K562 (cell line): ENCODE results near the gene KIF9. TPM values are rescaled to one million over a fixed set of nuclear protein-coding genes. Genes with fewer than 3 reads are reported as not detected.

Experiments
- ATAC-seq: fragments of 200-7000 bp; cut with Tn5 transposase; 3 replicates; pipeline ENCODE4 v1.9.1; 2020; ENCODE audit warnings: moderate library complexity
- BruUV-seq: library from RNA; stranded (reverse); fragments of 400-500 nt; replicated peaks from 2 replicates; lab custom pipeline; 2021; lab: Mats Ljungman, UMichigan
- CTCF ChIA-PET: fragments of 300-600 bp; formaldehyde crosslinking; extraction: SDS; loops from one replicate; lab custom pipeline; 2021; ENCODE audit warnings: low intra/inter-chr PET ratio; lab: Yijun Ruan, JAX
- POLR2A ChIA-PET: fragments of 300-600, 350-650 bp; sonication (Branson Sonifier 250); formaldehyde crosslinking; extraction: SDS; loops from one replicate; lab custom pipeline; 2021; ENCODE audit warnings: antibody characterized with exemption, inconsistent platforms; lab: Yijun Ruan, JAX
- DNase-seq, 4 experiments: peaks; one replicate each; pipeline versions ENCODE4 v3.0.0 to v3.0.0-alpha.2; 2011 to 2018; ENCODE audit warnings: low spot score in 3 of 4, mixed read lengths in 3 of 4; ENCODE audit errors: extremely low read depth in 1 of 4
- FAIRE-seq: peaks from 2 replicates; lab custom pipeline; 2011; peaks lifted over from hg19 to GRCh38; lab: Jason Lieb, UNC
- H2AFZ ChIP-seq: 2 replicates; pipeline ENCODE4 v1.6.0; 2011; ENCODE audit warnings: low read depth, low read length, control low read depth, inconsistent platforms
- H3K27ac ChIP-seq: fragments of 200-600 bp; 3 replicates; pipeline ENCODE4 v1.8.0; 2011; ENCODE audit warnings: low read depth, mild to moderate bottlenecking, control low read depth, inconsistent platforms, low read length, moderate library complexity, mixed read lengths; ENCODE audit errors: extremely low read depth
- H3K27me3 ChIP-seq, 2 experiments: fragments of 300-600 bp in 1 of 2; 2 replicates in 1 of 2; 3 replicates in 1 of 2; pipeline versions ENCODE4 v1.6.0 to v1.8.0; 2011; ENCODE audit warnings: inconsistent platforms in 2 of 2, low read length in 2 of 2, mild to moderate bottlenecking in 1 of 2, mixed read lengths in 1 of 2, moderate library complexity in 1 of 2; ENCODE audit not compliant: control insufficient read depth in 2 of 2, insufficient read depth in 2 of 2
- H3K36me3 ChIP-seq: fragments of 300-600 bp; 3 replicates; pipeline ENCODE4 v1.8.0; 2011; ENCODE audit warnings: mild to moderate bottlenecking, low read length, inconsistent platforms; ENCODE audit not compliant: control insufficient read depth, insufficient read depth
- H3K4me1 ChIP-seq, 2 experiments: fragments of 200-600 bp in 1 of 2; replicated peaks in 1 of 2; 2 replicates in 1 of 2; 3 replicates in 1 of 2; pipeline versions ENCODE4 v1.5.1 to v1.8.0; 2011; ENCODE audit warnings: inconsistent platforms in 2 of 2, low read length in 2 of 2, mild to moderate bottlenecking in 1 of 2, mixed read lengths in 1 of 2, moderate library complexity in 1 of 2; ENCODE audit not compliant: control insufficient read depth in 2 of 2, insufficient read depth in 2 of 2
- H3K4me2 ChIP-seq: 2 replicates; pipeline ENCODE4 v1.6.1; 2011; ENCODE audit warnings: low read length, control low read depth, inconsistent platforms, mixed read lengths; ENCODE audit not compliant: insufficient read depth
- H3K4me3 ChIP-seq: fragments of 200-600 bp; sonication (generic), shearing (Covaris generic); 2 replicates; pipeline ENCODE4 v1.5.1; 2016; ENCODE audit warnings: control low read depth, inconsistent platforms
- H3K79me2 ChIP-seq: fragments of 200-600 bp; 3 replicates; pipeline ENCODE4 v1.8.0; 2011; ENCODE audit warnings: low read length, inconsistent platforms; ENCODE audit not compliant: control insufficient read depth, insufficient read depth
- H3K9ac ChIP-seq, 2 experiments: 2 replicates each; pipeline versions ENCODE4 v1.6.0 to v1.6.1; 2011; ENCODE audit warnings: low read depth in 2 of 2, low read length in 2 of 2, control low read depth in 1 of 2, inconsistent platforms in 1 of 2, mild to moderate bottlenecking in 1 of 2, mixed read lengths in 1 of 2; ENCODE audit not compliant: insufficient read depth in 1 of 2
- H3K9me1 ChIP-seq: one replicate; pipeline ENCODE4 v1.6.0; 2011; ENCODE audit warnings: inconsistent platforms, mild to moderate bottlenecking, low read length, moderate library complexity; ENCODE audit not compliant: control insufficient read depth, insufficient read depth
- H3K9me3 ChIP-seq: replicated peaks from 2 replicates; pipeline ENCODE4 v1.5.1; 2011; ENCODE audit warnings: low read depth, low read length, inconsistent platforms; ENCODE audit not compliant: control insufficient read depth, insufficient read depth
- H4K20me1 ChIP-seq: replicated peaks from 2 replicates; pipeline ENCODE4 v1.6.1; 2011; ENCODE audit warnings: low read length, inconsistent platforms, mixed read lengths; ENCODE audit not compliant: control insufficient read depth, insufficient read depth
- BACH1 ChIP-seq: fragments of 200-800 bp; sonication (Bioruptor generic); IDR thresholded peaks from 2 replicates; pipeline ENCODE4 v1.6.1; 2016; ENCODE audit warnings: missing genetic modification characterization, missing compliant biosample characterization
- CBX3 ChIP-seq, 2 experiments: IDR thresholded peaks; 1 replicate in 1 of 2; 2 replicates in 1 of 2; pipeline ENCODE4 v1.6.1; 2012; ENCODE audit warnings: inconsistent platforms in 2 of 2, low read length in 2 of 2, borderline replicate concordance in 1 of 2, control low read depth in 1 of 2
- DPF2 ChIP-seq: fragments of 450-650 bp; IDR thresholded peaks from 2 replicates; pipeline ENCODE4 v1.6.1; 2016
- GABPA ChIP-seq: fragments of 200-800 bp; sonication (Bioruptor generic); conservative IDR thresholded peaks from 2 replicates; pipeline ENCODE4 v1.6.1; 2016; ENCODE audit warnings: low read depth, missing genetic modification characterization, missing compliant biosample characterization
- HDAC1 ChIP-seq, 2 experiments: fragments of 450-650 bp; IDR thresholded peaks; 2 replicates each; pipeline ENCODE4 v1.6.1; 2016 to 2017; ENCODE audit warnings: inconsistent platforms in 1 of 2, mild to moderate bottlenecking in 1 of 2, moderate library complexity in 1 of 2
- LARP7 ChIP-seq: fragments of 450-650 bp; IDR thresholded peaks from 2 replicates; pipeline ENCODE4 v1.6.1; 2016
- MYNN ChIP-seq, 2 experiments: sonication (generic); formaldehyde crosslinking in 1 of 2; IDR thresholded peaks; 2 replicates each; pipeline versions ENCODE4 v1.5.0 to v1.6.1; 2016 to 2020; ENCODE audit warnings: antibody characterized with exemption in 1 of 2, missing genetic modification reagents in 1 of 2
- TARDBP ChIP-seq: fragments of 450-650 bp; IDR thresholded peaks from 2 replicates; pipeline ENCODE4 v1.6.1; 2016
- U2AF2 ChIP-seq: fragments of 200-400 bp; formaldehyde crosslinking; optimal IDR thresholded peaks from 2 replicates; pipeline ENCODE3; 2017; ENCODE audit warnings: low read depth, mild to moderate bottlenecking, low read length
- ZNF79 ChIP-seq: fragments of 250-450 bp; sonication (Bioruptor Pico); IDR thresholded peaks from 2 replicates; pipeline ENCODE4 v1.4.0; 2020; ENCODE audit warnings: low read depth, mild to moderate bottlenecking, moderate library complexity
- WGBS: fragments of 100-300 bp; shearing (Covaris generic); methylation state at CpG from one replicate; pipeline ENCODE4 v1.1.6; 2016; ENCODE audit warnings: low coverage, mixed read lengths; ENCODE audit not compliant: insufficient coverage; ENCODE audit errors: missing lambda C conversion rate; 5-methylcytosine and 5-hydroxymethylcytosine counted together
- in situ Hi-C: fragments of 300-500 bp; cut with MboI; formaldehyde crosslinking; loops from 4 replicates; pipeline ENCODE4 v1.15.0; 2018; ENCODE audit warnings: inconsistent platforms, mixed read lengths
- intact Hi-C: fragments of 100-400 bp; cut with micrococcal nuclease; formaldehyde crosslinking; loops from 2 replicates; pipeline ENCODE4 v1.14.2; 2022
- polyA plus RNA-seq, 8 experiments: library from polyadenylated mRNA; depleted of rRNA in 4 of 8; stranded (reverse) in 5 of 8; unstranded in 3 of 8; fragments of >200 nt; fragmentation: Nextera tagmentation in 2 of 8; fragmentation: Illumina TruSeq in 1 of 8; extraction: Ambion mirVana in 2 of 8; extraction: Trizol in 1 of 8; gene quantifications; 2 replicates each; pipeline versions ENCODE4 v1.2.1 to v1.2.3, GENCODE V29; 2011 to 2014; ENCODE audit warnings: inconsistent platforms in 1 of 8, missing spikeins in 1 of 8
- total RNA-seq, 7 experiments: library from RNA; depleted of rRNA in 6 of 7; stranded (reverse); fragments of >200 nt in 6 of 7; fragmentation: Illumina TruSeq in 2 of 7; extraction: Trizol in 2 of 7; gene quantifications; 2 replicates each; pipeline versions ENCODE4 v1.2.1 to v1.2.3, GENCODE V29; 2011 to 2021; ENCODE audit warnings: low replicate concordance in 1 of 7
- TF ChIP-seq, protein P1 (sequence below), 3 experiments: fragments of 200-800 bp in 1 of 3; sonication (Bioruptor generic) in 1 of 3; sonication (generic) in 1 of 3; formaldehyde crosslinking in 1 of 3; IDR thresholded peaks; 2 replicates each; pipeline versions ENCODE4 v1.6.1 to v1.8.0; 2016 to 2022; ENCODE audit warnings: mild to moderate bottlenecking in 2 of 3, missing compliant biosample characterization in 2 of 3, missing genetic modification characterization in 2 of 3, missing genetic modification reagents in 1 of 3
- TF ChIP-seq, protein P2 (sequence below): fragments of 450-650 bp; formaldehyde crosslinking; IDR thresholded peaks from 2 replicates; pipeline ENCODE4 v1.4.0; 2020; ENCODE audit warnings: mild to moderate bottlenecking, moderate library complexity
- TF ChIP-seq, protein P3 (sequence below): sonication (generic); formaldehyde crosslinking; IDR thresholded peaks from 2 replicates; pipeline ENCODE4 v1.8.0; 2022; ENCODE audit warnings: mild to moderate bottlenecking, missing genetic modification reagents

KIF9 gene
- total and polyA plus RNA-seq, 9 of the 15 experiments (the other 6 are each of a cell fraction or from before 2014, with no cell fraction given), result 16.9 to 56.9 (median 25.0) TPM

DNA sequence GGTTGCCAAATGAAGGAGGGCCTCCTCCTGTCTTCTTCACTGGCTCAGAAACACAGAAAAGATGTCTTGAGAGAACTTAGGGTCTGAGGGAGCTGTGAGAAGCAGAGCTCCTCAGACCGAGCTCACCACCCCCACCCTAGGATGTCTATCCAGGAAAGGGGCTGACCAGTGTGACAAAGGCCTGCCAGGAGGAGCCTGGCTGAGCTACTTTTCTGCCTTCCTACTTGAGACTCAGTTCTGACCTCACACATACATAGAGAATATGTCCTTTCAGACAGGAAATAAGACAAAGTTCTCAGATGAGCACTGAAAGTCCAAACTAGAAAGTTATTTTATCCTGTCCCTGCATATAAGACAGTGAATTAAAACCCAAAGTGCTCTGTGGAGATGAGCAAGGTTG is 54.5 kb downstream of the KIF9 start (continued):
- no peak for TF ChIP-seq BACH1 (tag)
- TF ChIP-seq, all 486 proteins: peak for 0

DNA sequence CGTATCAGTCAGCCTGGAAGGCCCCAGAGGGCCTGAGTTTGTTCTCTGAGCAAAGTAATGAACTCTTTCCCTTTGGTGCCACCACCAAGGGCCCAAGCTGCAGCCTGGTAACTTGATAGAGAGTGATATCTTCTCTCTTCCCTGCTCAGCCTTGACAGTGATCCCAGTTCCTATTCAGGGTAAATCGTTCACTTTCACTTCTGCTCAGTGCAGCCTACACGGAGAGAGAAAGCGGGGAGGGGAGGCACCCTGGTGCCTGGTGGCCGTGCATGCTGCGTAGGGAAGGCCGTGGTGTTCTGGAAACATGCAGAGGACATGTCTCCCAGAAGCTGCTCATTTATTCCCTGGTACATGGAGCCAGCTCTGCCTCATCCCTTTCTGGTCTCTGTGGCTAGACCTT is 54.9 kb downstream of the KIF9 start:
- Histone ChIP-seq H3K9me1 (no peaks in the 10 kb centered on the region), H3K27me3 (no peaks in the 10 kb centered on the region), H3K79me2 (no peaks in the 10 kb centered on the region), H3K36me3 (no peaks in the 10 kb centered on the region), H3K4me3 (no peak overlapping the region), H3K9ac (peak overlapping the region in 1 of 2 experiments; percentile 66; a peak in 1 of 4 replicates), H3K9me3 (no peaks in the 10 kb centered on the region), H3K4me2 (no peak overlapping the region), H3K27ac (no peak overlapping the region), H2AFZ (peak overlapping the region; percentile 63; the same call in 1 of the 2 replicates), H3K4me1 (peaks cover 0 to 6% of the 10 kb centered on the region in 2 experiments; a peak in 3 of 5 replicates), H4K20me1 (no peaks in the 10 kb centered on the region; the same call in 1 of the 2 replicates)
- ATAC-seq, result peak; percentile 38
- no peak for FAIRE-seq
- 35% methylated on average over 7 of the region's 7 CpGs for WGBS
- POLR2A ChIA-PET, result interaction anchor here (1.2 kb wide), 1 partner anchor 9 kb away, joined by 5 read pairs; no protein-coding TSS in a partner anchor
- in situ Hi-C loops, result no loop called here
- DNase-seq, result no peak
- no TSS peak for BruUV-seq
- CTCF ChIA-PET, result no interaction called here
- intact Hi-C loops, result no loop called here
- no peak for TF ChIP-seq MYNN (IDR thresholded peaks at IDR 0.05)
- no peak for TF ChIP-seq MYNN (CRISPR knock-in tag; IDR thresholded peaks at IDR 0.05)
- TF ChIP-seq LARP7, result no peak
- TF ChIP-seq GABPA (tag), result no peak
- no peak for TF ChIP-seq CBX3 (IDR thresholded peaks at IDR 0.05; ENCODE audit: borderline replicate concordance in 1 of 2, low read length in 2 of 2)
- TF ChIP-seq, protein P1, sequence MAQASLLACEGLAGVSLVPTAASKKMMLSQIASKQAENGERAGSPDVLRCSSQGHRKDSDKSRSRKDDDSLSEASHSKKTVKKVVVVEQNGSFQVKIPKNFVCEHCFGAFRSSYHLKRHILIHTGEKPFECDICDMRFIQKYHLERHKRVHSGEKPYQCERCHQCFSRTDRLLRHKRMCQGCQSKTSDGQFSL (CRISPR knock-in tag; IDR thresholded peaks at IDR 0.05), result no peak
- TF ChIP-seq, protein P1 (tag; IDR thresholded peaks at IDR 0.05), result no peak
- TF ChIP-seq, protein P2, sequence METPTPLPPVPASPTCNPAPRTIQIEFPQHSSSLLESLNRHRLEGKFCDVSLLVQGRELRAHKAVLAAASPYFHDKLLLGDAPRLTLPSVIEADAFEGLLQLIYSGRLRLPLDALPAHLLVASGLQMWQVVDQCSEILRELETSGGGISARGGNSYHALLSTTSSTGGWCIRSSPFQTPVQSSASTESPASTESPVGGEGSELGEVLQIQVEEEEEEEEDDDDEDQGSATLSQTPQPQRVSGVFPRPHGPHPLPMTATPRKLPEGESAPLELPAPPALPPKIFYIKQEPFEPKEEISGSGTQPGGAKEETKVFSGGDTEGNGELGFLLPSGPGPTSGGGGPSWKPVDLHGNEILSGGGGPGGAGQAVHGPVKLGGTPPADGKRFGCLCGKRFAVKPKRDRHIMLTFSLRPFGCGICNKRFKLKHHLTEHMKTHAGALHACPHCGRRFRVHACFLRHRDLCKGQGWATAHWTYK (CRISPR knock-in tag), result peak; percentile 48; the same call in 1 of the 2 replicates
- TF ChIP-seq U2AF2, result no peak
- no peak for TF ChIP-seq DPF2
- TF ChIP-seq TARDBP, result no peak
- TF ChIP-seq ZNF79 (CRISPR knock-in tag), result no peak
- no peak for TF ChIP-seq HDAC1 (IDR thresholded peaks at IDR 0.05)
- TF ChIP-seq, protein P3, sequence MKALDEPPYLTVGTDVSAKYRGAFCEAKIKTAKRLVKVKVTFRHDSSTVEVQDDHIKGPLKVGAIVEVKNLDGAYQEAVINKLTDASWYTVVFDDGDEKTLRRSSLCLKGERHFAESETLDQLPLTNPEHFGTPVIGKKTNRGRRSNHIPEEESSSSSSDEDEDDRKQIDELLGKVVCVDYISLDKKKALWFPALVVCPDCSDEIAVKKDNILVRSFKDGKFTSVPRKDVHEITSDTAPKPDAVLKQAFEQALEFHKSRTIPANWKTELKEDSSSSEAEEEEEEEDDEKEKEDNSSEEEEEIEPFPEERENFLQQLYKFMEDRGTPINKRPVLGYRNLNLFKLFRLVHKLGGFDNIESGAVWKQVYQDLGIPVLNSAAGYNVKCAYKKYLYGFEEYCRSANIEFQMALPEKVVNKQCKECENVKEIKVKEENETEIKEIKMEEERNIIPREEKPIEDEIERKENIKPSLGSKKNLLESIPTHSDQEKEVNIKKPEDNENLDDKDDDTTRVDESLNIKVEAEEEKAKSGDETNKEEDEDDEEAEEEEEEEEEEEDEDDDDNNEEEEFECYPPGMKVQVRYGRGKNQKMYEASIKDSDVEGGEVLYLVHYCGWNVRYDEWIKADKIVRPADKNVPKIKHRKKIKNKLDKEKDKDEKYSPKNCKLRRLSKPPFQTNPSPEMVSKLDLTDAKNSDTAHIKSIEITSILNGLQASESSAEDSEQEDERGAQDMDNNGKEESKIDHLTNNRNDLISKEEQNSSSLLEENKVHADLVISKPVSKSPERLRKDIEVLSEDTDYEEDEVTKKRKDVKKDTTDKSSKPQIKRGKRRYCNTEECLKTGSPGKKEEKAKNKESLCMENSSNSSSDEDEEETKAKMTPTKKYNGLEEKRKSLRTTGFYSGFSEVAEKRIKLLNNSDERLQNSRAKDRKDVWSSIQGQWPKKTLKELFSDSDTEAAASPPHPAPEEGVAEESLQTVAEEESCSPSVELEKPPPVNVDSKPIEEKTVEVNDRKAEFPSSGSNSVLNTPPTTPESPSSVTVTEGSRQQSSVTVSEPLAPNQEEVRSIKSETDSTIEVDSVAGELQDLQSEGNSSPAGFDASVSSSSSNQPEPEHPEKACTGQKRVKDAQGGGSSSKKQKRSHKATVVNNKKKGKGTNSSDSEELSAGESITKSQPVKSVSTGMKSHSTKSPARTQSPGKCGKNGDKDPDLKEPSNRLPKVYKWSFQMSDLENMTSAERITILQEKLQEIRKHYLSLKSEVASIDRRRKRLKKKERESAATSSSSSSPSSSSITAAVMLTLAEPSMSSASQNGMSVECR (CRISPR knock-in tag), result no peak
